GM18520 (cell line): ENCODE results near the gene PTPN14.
"Not testable (repeated sequence)": the region's sequence is repeated elsewhere in the genome, so short reads cannot be mapped to it uniquely, and the experiment has no call there.

ENCODE experiments used
- ATAC-seq: cut with Tn5 transposase; IDR thresholded peaks from one replicate; pipeline ENCODE4 v1.9.1; 2021; ENCODE audit not compliant: unreplicated experiment

The PTPN14 gene

GRCh38 chr1:214542275-214543199 is 8.9 kb downstream of the PTPN14 start:
- ATAC-seq = no peak

DNA sequence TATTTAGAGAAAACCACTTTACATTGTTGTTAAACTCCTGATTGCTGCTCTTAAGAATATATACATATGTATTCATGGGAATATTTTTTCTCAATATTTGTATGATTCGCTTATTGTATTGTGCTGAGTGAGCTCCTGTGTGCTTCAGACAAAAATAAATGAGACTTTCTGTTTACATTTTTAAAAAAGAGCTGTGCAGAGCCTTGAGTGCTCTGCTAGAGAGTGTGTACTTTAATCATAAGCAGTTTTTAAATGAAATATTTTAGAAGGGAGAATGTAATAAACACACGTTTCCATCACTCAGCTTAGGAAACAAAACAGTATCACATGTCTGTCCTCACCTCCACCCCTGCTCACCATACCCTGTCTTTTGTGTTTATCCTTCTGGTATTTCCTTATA is 9.7 kb downstream of the PTPN14 start:
- no peak for ATAC-seq

GRCh38 chr1:214541206-214541605 is 10.2 kb downstream of the PTPN14 start:
- ATAC-seq = no peak

DNA sequence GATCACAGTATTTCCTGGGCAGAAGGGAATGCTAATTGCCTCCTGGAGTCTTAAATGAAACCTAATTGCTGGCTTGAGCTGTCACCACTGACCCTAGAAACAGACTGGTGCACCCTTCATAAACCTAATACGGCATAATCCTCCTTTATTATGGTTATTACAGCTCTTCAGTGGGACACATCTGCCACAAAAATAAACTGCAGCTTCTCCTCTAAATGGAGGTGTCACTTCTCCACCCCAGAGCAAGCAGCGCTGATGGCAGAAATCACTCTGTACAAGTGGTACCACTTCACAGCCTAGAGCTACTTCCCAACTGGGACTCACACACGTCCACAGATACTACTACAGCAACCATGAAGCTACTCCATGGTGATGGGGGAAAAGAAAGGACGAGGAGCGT is 11.1 kb downstream of the PTPN14 start:
- ATAC-seq = no peak

DNA sequence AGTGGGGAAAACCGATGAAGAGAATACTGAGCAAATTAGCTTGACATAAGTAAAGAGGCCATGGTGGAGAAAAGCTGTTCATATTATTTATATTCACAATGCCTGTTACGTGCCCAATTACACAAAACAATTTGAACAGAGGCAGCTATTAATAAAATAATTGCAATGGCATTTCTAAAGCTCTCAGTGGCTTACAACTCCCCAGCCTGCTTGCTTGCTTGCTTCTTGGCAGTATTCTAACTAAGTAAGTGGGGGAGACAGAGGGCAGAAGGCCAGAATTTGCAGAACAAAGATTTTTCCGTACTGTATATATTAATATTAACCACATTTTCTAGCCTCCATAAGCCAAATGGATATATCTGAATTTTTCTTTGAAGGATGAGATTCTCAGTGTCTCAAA is 12.9 kb downstream of the PTPN14 start:
- no peak for ATAC-seq

DNA sequence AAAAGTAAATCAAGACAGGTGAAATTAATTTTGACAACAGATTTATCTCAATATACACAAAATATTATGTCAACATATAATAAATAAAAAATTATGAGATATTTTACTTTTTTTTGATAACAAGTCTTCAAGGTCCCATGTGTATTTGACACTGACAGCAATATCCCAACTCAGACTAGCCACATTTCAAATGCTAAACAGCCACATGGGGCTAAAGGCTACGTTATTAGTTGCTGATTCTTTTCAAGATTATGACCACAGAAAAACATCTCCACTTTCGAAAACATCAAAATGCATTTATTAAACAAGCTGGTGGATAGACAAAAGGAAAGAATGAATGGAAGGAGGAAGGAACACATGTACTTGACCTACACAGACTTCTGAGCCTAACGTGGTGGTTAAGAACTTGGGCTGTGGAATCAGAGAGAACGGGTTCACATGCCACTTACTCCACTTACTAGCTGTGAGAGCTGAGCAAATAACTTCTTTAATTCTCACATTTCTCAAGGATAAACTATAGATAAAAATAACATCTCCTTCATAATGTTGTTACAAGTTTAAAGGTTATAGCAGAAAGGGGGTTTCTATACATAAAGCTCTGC is 13.4 kb downstream of the PTPN14 start:
- no peak for ATAC-seq

DNA sequence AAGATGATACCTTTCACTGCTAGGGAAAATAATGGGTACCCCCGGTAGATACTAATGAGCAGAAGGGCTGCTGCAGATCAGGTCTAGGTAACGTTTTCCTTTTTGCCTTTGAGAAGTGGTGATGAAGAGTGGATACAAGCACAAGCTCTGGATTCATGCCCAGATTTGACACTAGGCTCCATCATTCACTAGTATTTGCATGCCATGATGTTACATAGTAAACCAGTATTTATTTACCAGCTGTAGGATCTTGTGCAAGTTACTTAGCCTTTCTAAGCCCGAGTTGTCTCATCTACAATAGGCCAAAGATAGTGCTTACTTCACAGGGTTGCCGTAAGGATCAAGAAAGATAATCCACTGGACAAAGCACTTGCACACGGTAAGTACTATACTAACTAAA is 14.2 kb downstream of the PTPN14 start:
- no peak for ATAC-seq

- ATAC-seq = no peak
These were observed 19.3 kb downstream of the PTPN14 start for GRCh38 chr1:214532070-214532469.

GRCh38 chr1:214525535-214526019 is 25.8 kb downstream of the PTPN14 start:
- ATAC-seq = no peak

GRCh38 chr1:214524824-214525223 is 26.6 kb downstream of the PTPN14 start:
- ATAC-seq = no peak

- no peak for ATAC-seq
These were observed 28.1 kb downstream of the PTPN14 start for GRCh38 chr1:214523124-214523824.

- not testable (repeated sequence) for ATAC-seq
These were observed 29.9 kb downstream of the PTPN14 start for GRCh38 chr1:214521458-214521857.

DNA sequence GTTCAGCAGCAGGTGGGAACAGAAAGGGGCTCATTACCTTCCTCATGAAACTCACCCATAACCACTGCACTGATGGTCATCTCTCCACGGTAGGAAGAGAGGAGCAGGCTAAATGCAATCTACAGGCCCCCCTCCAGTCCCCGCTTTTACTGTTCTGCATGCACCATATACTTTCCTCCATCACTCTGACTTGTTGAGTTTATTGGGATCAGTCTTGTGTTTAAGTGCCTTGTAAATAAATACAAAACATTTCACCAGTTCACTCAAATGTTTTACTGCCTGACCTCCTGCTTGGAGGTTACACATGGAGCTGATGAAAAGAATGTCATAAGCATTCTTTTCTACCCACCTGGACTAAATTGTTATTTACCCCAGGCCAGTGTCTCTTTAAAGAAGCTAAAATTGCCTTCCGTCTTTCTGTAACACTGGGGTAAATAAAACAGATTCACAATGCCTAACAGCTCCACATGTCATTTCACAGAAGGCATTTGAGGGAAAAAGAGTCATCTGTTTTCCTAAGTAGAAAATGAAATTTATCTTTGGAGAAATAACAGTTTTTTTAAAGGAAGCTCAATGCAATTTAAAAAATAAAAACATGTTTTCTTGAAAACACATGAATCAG is 30.7 kb downstream of the PTPN14 start:
- no peak for ATAC-seq

GRCh38 chr1:214518361-214518760 is 33.0 kb downstream of the PTPN14 start:
- no peak for ATAC-seq

DNA sequence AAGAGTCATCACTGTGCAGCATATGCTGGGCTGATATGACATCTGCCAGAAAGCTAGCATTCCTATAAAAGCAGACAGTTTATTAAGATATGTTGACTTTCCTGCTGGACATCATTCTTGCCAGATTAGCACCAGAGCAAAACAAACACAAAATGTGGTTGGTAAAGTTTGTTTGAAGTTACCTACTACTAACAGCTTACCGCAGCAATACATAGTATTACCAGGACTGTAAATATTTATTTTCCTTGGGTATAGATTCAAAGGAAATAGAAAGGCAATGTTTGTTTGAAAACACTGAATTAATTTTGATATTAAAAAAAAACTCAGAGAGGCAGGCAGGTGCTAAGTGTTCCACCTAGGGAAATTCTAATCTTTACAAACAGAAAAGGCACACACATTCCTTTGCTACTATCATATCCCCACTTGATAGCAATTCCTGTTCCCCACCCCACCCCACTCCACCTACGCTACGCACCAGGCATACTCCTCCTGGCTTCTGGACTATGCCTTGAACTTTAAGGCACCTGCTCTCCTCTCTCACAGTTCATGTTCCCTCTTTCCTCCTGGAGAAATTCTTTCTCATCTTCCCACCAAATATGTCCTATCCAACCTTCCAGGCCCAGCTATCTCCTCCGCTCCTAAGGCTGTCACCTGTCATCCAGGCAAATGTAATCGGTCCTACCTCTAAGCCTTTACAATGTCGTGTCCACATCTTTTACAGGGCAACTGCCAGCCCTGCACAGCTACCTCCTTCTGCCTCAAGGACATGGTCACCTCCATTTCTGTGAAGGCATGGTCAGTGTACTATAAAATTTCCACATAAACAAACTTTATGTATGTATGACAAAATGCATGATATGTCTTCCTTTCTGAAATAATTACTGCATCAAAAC is 34.7 kb downstream of the PTPN14 start:
- ATAC-seq = no peak

DNA sequence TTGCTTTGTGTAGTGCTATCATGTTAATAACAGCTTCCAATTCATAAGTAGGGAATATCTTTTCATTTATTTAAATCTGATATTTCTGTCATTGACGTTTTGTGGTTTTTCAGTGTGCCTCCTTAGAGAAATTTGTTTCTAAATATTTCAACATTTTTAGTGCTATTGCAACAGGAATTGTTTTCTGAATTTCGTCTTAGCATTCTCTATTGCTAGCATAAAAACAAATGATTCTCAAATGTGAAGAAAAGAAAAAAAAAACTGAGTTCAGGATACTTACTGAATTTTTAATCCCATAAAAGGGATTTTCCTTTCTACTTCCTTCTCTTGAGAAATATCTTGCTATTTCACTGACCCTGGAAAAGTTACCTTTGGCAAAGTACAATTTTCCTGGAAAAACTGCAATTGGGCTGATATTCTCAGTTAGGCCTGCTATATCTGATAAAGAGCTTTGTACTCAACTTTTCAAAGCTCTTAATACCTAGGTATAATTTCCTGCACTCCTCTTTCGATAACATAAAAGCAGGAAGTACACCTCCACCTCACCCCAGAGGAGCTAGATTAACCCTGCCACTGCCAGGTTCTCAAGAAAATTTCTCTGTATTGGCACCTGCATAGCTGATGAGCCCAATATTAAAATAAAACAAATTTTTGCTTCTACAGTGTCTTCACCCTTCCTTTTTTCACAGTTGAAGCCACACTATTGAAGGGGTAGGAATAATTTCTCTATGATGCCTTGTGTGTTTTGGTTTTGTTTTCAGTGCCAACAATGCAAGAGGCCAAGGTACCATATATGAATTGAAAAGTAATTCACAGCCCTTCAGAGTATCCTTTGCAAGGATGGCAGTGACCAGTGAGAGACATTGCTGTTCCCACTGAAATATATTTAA is 35.6 kb downstream of the PTPN14 start:
- no peak for ATAC-seq

DNA sequence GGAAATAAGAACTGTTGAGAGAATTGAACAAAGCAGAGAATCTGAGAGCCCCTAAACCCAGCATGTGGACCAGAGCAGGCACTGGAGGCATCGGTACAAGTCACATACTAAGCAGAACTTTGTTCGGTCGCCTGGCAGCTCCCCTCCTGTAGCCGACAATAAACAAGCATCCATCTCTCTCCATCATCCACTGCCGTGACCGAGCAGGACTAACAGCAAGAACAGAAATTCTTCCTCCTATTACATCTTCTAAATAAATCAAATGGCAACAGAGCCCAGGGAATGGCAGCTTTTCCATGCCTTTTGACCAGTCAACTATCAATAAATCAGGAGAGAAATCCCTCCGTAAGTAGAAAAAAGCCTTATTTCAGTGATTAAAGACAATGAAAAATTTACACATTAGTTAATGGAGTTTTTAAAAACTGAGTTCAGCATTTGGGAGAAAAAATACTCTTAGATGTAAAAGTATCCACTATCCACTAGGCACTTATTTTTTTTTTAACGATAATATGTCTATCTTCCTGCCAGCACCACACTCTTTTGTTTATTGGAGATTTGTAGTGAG is 36.5 kb downstream of the PTPN14 start:
- ATAC-seq = no peak

DNA sequence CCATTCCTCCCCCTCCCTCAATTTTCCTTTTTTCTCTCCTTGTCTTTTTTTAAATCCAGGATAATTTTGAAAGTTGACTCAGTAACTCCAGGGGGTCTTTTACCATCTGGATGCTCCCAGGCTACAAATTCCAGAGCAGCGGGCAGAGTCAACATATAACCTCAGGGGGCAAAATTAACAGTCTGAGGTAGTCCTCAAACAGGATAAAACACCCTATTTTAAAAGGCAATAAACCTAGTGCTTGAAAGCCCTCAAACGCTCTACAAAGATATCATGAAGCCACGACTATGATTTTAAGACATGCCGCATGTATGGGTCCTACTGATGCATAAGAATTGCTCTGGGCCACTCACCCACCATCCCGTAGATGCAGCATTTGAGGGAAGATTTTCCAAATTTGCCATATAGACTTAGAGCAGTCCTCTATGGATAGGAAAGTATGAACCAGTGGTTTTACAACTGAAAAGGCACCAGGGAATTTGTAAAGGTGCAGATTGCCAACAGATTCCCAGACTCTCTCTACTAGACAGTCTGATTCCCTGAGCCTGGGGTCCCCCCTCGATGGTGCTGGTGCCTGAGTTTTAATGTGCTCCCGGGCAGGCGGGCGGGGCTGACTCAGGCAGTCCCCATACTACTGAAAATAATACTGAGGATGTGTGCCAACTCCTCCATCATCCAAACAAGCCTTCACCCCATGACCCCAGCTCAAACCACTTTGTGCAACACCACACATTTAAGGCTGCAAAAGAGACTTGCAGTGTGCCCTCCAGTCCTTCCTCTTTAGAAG is 37.2 kb downstream of the PTPN14 start:
- ATAC-seq = no peak
